IMR-90 (cell line): Measurements from ENCODE around the gene CYS1. TPM values are rescaled to one million over a fixed set of nuclear protein-coding genes. Genes with fewer than 3 reads are reported as not detected.

Experiments used
- ATAC-seq: fragments of 200-7000 bp; cut with Tn5 transposase; 2 replicates; pipeline ENCODE4 v1.9.1; 2020; ENCODE audit warnings: low read depth, mild to moderate bottlenecking, moderate library complexity
- BruUV-seq: library from RNA; stranded (reverse); fragments of 400-500 nt; replicated peaks from 2 replicates; lab custom pipeline; 2021; lab: Mats Ljungman, UMichigan
- CTCF ChIA-PET: fragments of 300-600 bp; formaldehyde crosslinking; extraction: SDS; loops from one replicate; lab custom pipeline; 2021; ENCODE audit warnings: antibody characterized with exemption; lab: Yijun Ruan, JAX
- POLR2A ChIA-PET: fragments of 300-600 bp; sonication (Branson Sonifier 250); formaldehyde crosslinking; loops from one replicate; lab custom pipeline; 2022; ENCODE audit warnings: antibody characterized with exemption; ENCODE audit not compliant: unreplicated experiment; lab: Charles Lee
- DNase-seq: peaks from one replicate; pipeline ENCODE4 v3.0.0; 2013
- H2AFZ ChIP-seq: replicated peaks from 2 replicates; pipeline ENCODE3; 2013; ENCODE audit warnings: low read length, mild to moderate bottlenecking; ENCODE audit not compliant: poor library complexity
- H2AK5ac ChIP-seq: 2 replicates; pipeline ENCODE4 v1.6.1; 2013; ENCODE audit warnings: low read depth, low read length, inconsistent platforms
- H2AK9ac ChIP-seq: replicated peaks from 2 replicates; pipeline ENCODE3; 2013; ENCODE audit warnings: mild to moderate bottlenecking, low read depth, low read length, moderate library complexity; ENCODE audit not compliant: poor library complexity
- H2BK120ac ChIP-seq: 2 replicates; pipeline ENCODE4 v1.6.1; 2013; ENCODE audit warnings: low read depth, low read length, inconsistent platforms
- H2BK15ac ChIP-seq: 3 replicates; pipeline ENCODE4 v1.6.1; 2013; ENCODE audit warnings: low read depth, low read length, inconsistent platforms
- H2BK20ac ChIP-seq: 2 replicates; pipeline ENCODE4 v1.6.1; 2013; ENCODE audit warnings: low read depth, mild to moderate bottlenecking, inconsistent platforms, low read length, moderate library complexity
- H2BK5ac ChIP-seq: 2 replicates; pipeline ENCODE4 v1.6.1; 2013; ENCODE audit warnings: mild to moderate bottlenecking, low read depth, low read length, inconsistent platforms; ENCODE audit not compliant: poor library complexity, severe bottlenecking
- H3K14ac ChIP-seq: replicated peaks from 2 replicates; pipeline ENCODE4 v1.6.1; 2013; ENCODE audit warnings: low read depth, low read length, inconsistent platforms
- H3K18ac ChIP-seq: 2 replicates; pipeline ENCODE4 v1.6.1; 2013; ENCODE audit warnings: low read depth, low read length, control low read depth
- H3K23ac ChIP-seq: 2 replicates; pipeline ENCODE4 v1.6.1; 2013; ENCODE audit warnings: low read depth, low read length, inconsistent platforms
- H3K27ac ChIP-seq: 2 replicates; pipeline ENCODE4 v1.5.1; 2013; ENCODE audit warnings: mild to moderate bottlenecking, control low read depth, low read length; ENCODE audit not compliant: insufficient read depth
- H3K27me3 ChIP-seq: 2 replicates; pipeline ENCODE4 v1.6.1; 2013; ENCODE audit warnings: low read length; ENCODE audit not compliant: control insufficient read depth, insufficient read depth
- H3K36me3 ChIP-seq: 2 replicates; pipeline ENCODE4 v1.6.1; 2013; ENCODE audit warnings: low read length, mixed read lengths; ENCODE audit not compliant: control insufficient read depth, insufficient read depth
- H3K4ac ChIP-seq: 2 replicates; pipeline ENCODE4 v1.6.1; 2013; ENCODE audit warnings: low read depth, low read length, inconsistent platforms
- H3K4me1 ChIP-seq: 2 replicates; pipeline ENCODE4 v1.6.1; 2013; ENCODE audit warnings: low read length, mixed read lengths; ENCODE audit not compliant: control insufficient read depth, insufficient read depth
- H3K4me2 ChIP-seq: 2 replicates; pipeline ENCODE4 v1.6.1; 2013; ENCODE audit warnings: low read depth, mild to moderate bottlenecking, control low read depth, low read length, moderate library complexity
- H3K4me3 ChIP-seq: 2 replicates; pipeline ENCODE4 v1.5.1; 2013; ENCODE audit warnings: low read depth, mild to moderate bottlenecking, control low read depth, low read length, moderate library complexity; ENCODE audit not compliant: insufficient read depth
- H3K56ac ChIP-seq: 2 replicates; pipeline ENCODE4 v1.6.1; 2013; ENCODE audit warnings: low read length, inconsistent platforms; ENCODE audit not compliant: insufficient read depth; ENCODE audit errors: extremely low read depth
- H3K79me1 ChIP-seq, 2 experiments: 2 replicates each; pipeline ENCODE4 v1.6.1; 2013; ENCODE audit warnings: low read length in 2 of 2, inconsistent platforms in 1 of 2, low read depth in 1 of 2
- H3K9ac ChIP-seq: 2 replicates; pipeline ENCODE4 v1.6.1; 2013; ENCODE audit warnings: low read depth, low read length, control low read depth
- H3K9me1 ChIP-seq: 2 replicates; pipeline ENCODE4 v1.6.1; 2013; ENCODE audit warnings: low read length, inconsistent platforms; ENCODE audit not compliant: insufficient read depth
- H3K9me3 ChIP-seq: 2 replicates; pipeline ENCODE4 v1.6.1; 2013; ENCODE audit warnings: low read length; ENCODE audit not compliant: control insufficient read depth, insufficient read depth
- H4K20me1 ChIP-seq: 2 replicates; pipeline ENCODE4 v1.6.1; 2013; ENCODE audit warnings: low read length, inconsistent platforms; ENCODE audit not compliant: insufficient read depth
- H4K5ac ChIP-seq: 2 replicates; pipeline ENCODE4 v1.6.1; 2013; ENCODE audit warnings: mild to moderate bottlenecking, low read depth, low read length, control low read depth
- H4K8ac ChIP-seq, 2 experiments: 2 replicates each; pipeline ENCODE4 v1.6.1; 2013; ENCODE audit warnings: low read depth in 2 of 2, low read length in 2 of 2, control low read depth in 1 of 2, inconsistent platforms in 1 of 2
- H4K91ac ChIP-seq: 2 replicates; pipeline ENCODE4 v1.6.1; 2013; ENCODE audit warnings: low read depth, low read length, inconsistent platforms; ENCODE audit not compliant: insufficient read depth
- BHLHE40 ChIP-seq: fragments of 150-350 bp; IDR thresholded peaks from 2 replicates; pipeline ENCODE4 v1.6.1; 2016; ENCODE audit warnings: mild to moderate bottlenecking, low read depth, low read length
- CEBPB ChIP-seq: IDR thresholded peaks from 2 replicates; pipeline ENCODE4 v1.6.1; 2012; ENCODE audit warnings: low read depth, low read length, improper control_type of control experiment
- CHD1 ChIP-seq: IDR thresholded peaks from 2 replicates; pipeline ENCODE4 v1.6.1; 2012; ENCODE audit warnings: low read depth, low read length, improper control_type of control experiment
- ELK1 ChIP-seq: fragments of 150-350 bp; IDR thresholded peaks from 2 replicates; pipeline ENCODE4 v1.6.1; 2016; ENCODE audit warnings: low read depth, mild to moderate bottlenecking, low read length, moderate library complexity, borderline replicate concordance
- FOS ChIP-seq: fragments of 150-350 bp; IDR thresholded peaks from 2 replicates; pipeline ENCODE4 v1.6.1; 2016; ENCODE audit warnings: low read depth, low read length
- MAFK ChIP-seq: IDR thresholded peaks from 2 replicates; pipeline ENCODE4 v1.6.1; 2012; ENCODE audit warnings: low read depth, low read length, improper control_type of control experiment
- MXI1 ChIP-seq: IDR thresholded peaks from 2 replicates; pipeline ENCODE4 v1.6.1; 2012; ENCODE audit warnings: low read depth, mild to moderate bottlenecking, low read length, moderate library complexity, borderline replicate concordance
- POLR2A ChIP-seq: IDR thresholded peaks from 2 replicates; pipeline ENCODE4 v1.6.1; 2012; ENCODE audit warnings: mild to moderate bottlenecking, low read depth, low read length
- RAD21 ChIP-seq: IDR thresholded peaks from 2 replicates; pipeline ENCODE4 v1.6.1; 2012; ENCODE audit warnings: low read length, improper control_type of control experiment
- RFX5 ChIP-seq: IDR thresholded peaks from 2 replicates; pipeline ENCODE4 v1.8.0; 2012; ENCODE audit warnings: low read depth, mild to moderate bottlenecking, low read length, moderate library complexity
- SMC3 ChIP-seq: fragments of 150-350 bp; IDR thresholded peaks from 2 replicates; pipeline ENCODE4 v1.6.1; 2016; ENCODE audit warnings: low read depth, mild to moderate bottlenecking, antibody characterized with exemption, low read length, moderate library complexity
- WGBS, 2 experiments: methylation state at CpG; one replicate each; pipeline versions ENCODE4 v1.1.5 to v1.1.7; 2013; ENCODE audit warnings: missing lambda C conversion rate in 2 of 2; ENCODE audit not compliant: insufficient read length in 1 of 2; ENCODE audit errors: extremely low coverage in 2 of 2; 5-methylcytosine and 5-hydroxymethylcytosine counted together
- dilution Hi-C: fragments of 300-500 bp; cut with HindIII; formaldehyde crosslinking; loops from one replicate; pipeline ENCODE4 v1.14.3; 2018; ENCODE audit warnings: low sequenced_read_pairs; ENCODE audit not compliant: unreplicated experiment
- in situ Hi-C: fragments of 300-500 bp; cut with MboI; formaldehyde crosslinking; loops from 3 replicates; pipeline ENCODE4 v1.14.3; 2019; ENCODE audit warnings: low sequenced_read_pairs, inconsistent platforms, mixed read lengths
- intact Hi-C: fragments of 100-400 bp; cut with micrococcal nuclease; formaldehyde crosslinking; loops from 2 replicates; pipeline ENCODE4 v1.10.0; 2022
- polyA plus RNA-seq, 3 experiments: library from polyadenylated mRNA; depleted of rRNA; stranded (reverse); fragments of >200 nt; gene quantifications; 2 replicates each; pipeline ENCODE4 v1.2.3, GENCODE V29; 2012; ENCODE audit warnings: low replicate concordance in 1 of 3
- total RNA-seq: library from RNA; depleted of rRNA; stranded (reverse); fragments of >200 nt; gene quantifications from 2 replicates; pipeline ENCODE4 v1.2.3, GENCODE V29; 2012

The CYS1 gene
- total and polyA plus RNA-seq, 2 of the 4 experiments (the other 2 are of a cell fraction) = under 0.01 to 0.12 TPM

- Histone ChIP-seq H2BK5ac (no peak overlapping the region), H2BK20ac (no peak overlapping the region), H4K5ac (no peak overlapping the region), H4K20me1 (no peaks in the 10 kb centered on the region), H3K18ac (no peak overlapping the region), H2AK5ac (no peak overlapping the region), H3K27me3 (no peaks in the 10 kb centered on the region), H3K4me3 (no peak overlapping the region), H3K79me1 (peaks cover 0 to 6% of the 10 kb centered on the region in 2 experiments; a peak in 1 of 4 replicates), H3K9ac (no peak overlapping the region), H3K9me1 (peaks cover 7% of the 10 kb centered on the region; the same call in 1 of the 2 replicates), H3K27ac (no peak overlapping the region), H3K4me1 (peaks cover 9% of the 10 kb centered on the region; the same call in 1 of the 2 replicates), H2BK120ac (no peak overlapping the region), H3K14ac (no peak overlapping the region), H2BK15ac (no peak overlapping the region), H3K4ac (no peak overlapping the region), H3K36me3 (no peaks in the 10 kb centered on the region), H4K91ac (no peak overlapping the region), H2AK9ac (no peak overlapping the region), H3K23ac (no peak overlapping the region), H4K8ac (no peak overlapping the region), H3K9me3 (no peaks in the 10 kb centered on the region), H2AFZ (no peak overlapping the region), H3K4me2 (no peak overlapping the region), H3K56ac (no peak overlapping the region)
- in situ Hi-C loops (loop anchor here (10.0 kb wide), 1 partner anchor 475 kb away; no protein-coding TSS in a partner anchor), dilution Hi-C loops (no loop called here), intact Hi-C loops (loop anchor here (5.0 to 10.0 kb wide), 2 partner anchors 95 to 153 kb away; no protein-coding TSS in a partner anchor)
- WGBS, 2 experiments = 88% methylated on average over 11 of the region's 16 CpGs; no CpG with 5 or more reads in 1 of the 2 experiments
- no peak for DNase-seq
- no peak for TF ChIP-seq MAFK
- TF ChIP-seq ELK1 = no peak
- TF ChIP-seq MXI1 = no peak
- TF ChIP-seq RFX5 = no peak
- TF ChIP-seq CEBPB = no peak
- TF ChIP-seq POLR2A = no peak
- TF ChIP-seq RAD21 = no peak
- no peak for TF ChIP-seq BHLHE40
- TF ChIP-seq FOS = no peak
- TF ChIP-seq CHD1 = no peak
- no peak for TF ChIP-seq SMC3
- POLR2A ChIA-PET = no interaction called here
- BruUV-seq = no TSS peak
- CTCF ChIA-PET = no interaction called here
- no peak for ATAC-seq
Measured at GRCh38 chr2:10039658-10040410, 40.4 kb downstream of the CYS1 start.
